GM18873 (cell line): ENCODE measurements around the gene FXYD3.
"Not testable (repeated sequence)": the region's sequence is repeated elsewhere in the genome, so short reads cannot be mapped to it uniquely, and the experiment has no call there.

ENCODE experiments used
- ATAC-seq: cut with Tn5 transposase; IDR thresholded peaks from one replicate; pipeline ENCODE4 v1.9.1; 2021; ENCODE audit warnings: mild to moderate bottlenecking, moderate library complexity, moderate number of reproducible peaks; ENCODE audit not compliant: unreplicated experiment, low FRiP score

FXYD3 gene

GRCh38 chr19:35138305-35138892 lies 22.8 kb downstream of the FXYD3 start, which contains the start of gene FXYD1:
FXYD1 (plus strand) TSS chr19:35138824; CDS start chr19:35140080, 1,256 bp downstream.
- ATAC-seq: no peak

GRCh38 chr19:35140207-35140961 lies 24.8 kb downstream of the FXYD3 start:
- no peak for ATAC-seq

- ATAC-seq: no peak
Measured at GRCh38 chr19:35140962-35141836, 25.6 kb downstream of the FXYD3 start.

- ATAC-seq: no peak
Measured at GRCh38 chr19:35141837-35142605, 26.4 kb downstream of the FXYD3 start.

- no peak for ATAC-seq
Measured at GRCh38 chr19:35142606-35143230, 27.1 kb downstream of the FXYD3 start.

- no peak for ATAC-seq
Measured at GRCh38 chr19:35143231-35143715, 27.6 kb downstream of the FXYD3 start, which contains the start of gene FXYD7. FXYD7 (plus strand) TSS chr19:35143255; CDS start chr19:35143334, 79 bp downstream.

GRCh38 chr19:35143818-35144217 lies 28.2 kb downstream of the FXYD3 start:
- no peak for ATAC-seq

GRCh38 chr19:35144259-35144599 lies 28.6 kb downstream of the FXYD3 start:
- ATAC-seq: no peak

- no peak for ATAC-seq
Measured at GRCh38 chr19:35144600-35145436, 29.2 kb downstream of the FXYD3 start.

- no peak for ATAC-seq
Measured at GRCh38 chr19:35146746-35147459, 31.3 kb downstream of the FXYD3 start.

GRCh38 chr19:35149463-35149862 lies 33.8 kb downstream of the FXYD3 start:
- ATAC-seq: no peak

- ATAC-seq: no peak
Measured at GRCh38 chr19:35150445-35150844, 34.8 kb downstream of the FXYD3 start.

GRCh38 chr19:35151273-35152065 lies 35.8 kb downstream of the FXYD3 start:
- ATAC-seq: no peak

GRCh38 chr19:35153129-35153522 lies 37.5 kb downstream of the FXYD3 start:
- ATAC-seq: not testable (repeated sequence)

GRCh38 chr19:35153701-35154524 lies 38.3 kb downstream of the FXYD3 start:
- ATAC-seq: no peak

GRCh38 chr19:35154525-35155406 lies 39.1 kb downstream of the FXYD3 start, which contains the start of gene FXYD5:
FXYD5 (plus strand) TSS chr19:35154735; CDS start chr19:35155551, 816 bp downstream.
- ATAC-seq: no peak
